Uterus (tissue), 2 donors: ENCODE measurements around the gene FGF14.

Source experiments
- POLR2A ChIP-seq, 2 donors: fragments of 450-650 bp; IDR thresholded peaks; one replicate each; pipeline ENCODE4 v1.6.1; 2016; ENCODE audit warnings: antibody characterized with exemption in 2 of 2, mild to moderate bottlenecking in 1 of 2, moderate library complexity in 1 of 2
- TF ChIP-seq, protein P1 (sequence below), 4 experiments: fragments of 200-600 bp in 2 of 4; fragments of 450-650 bp in 2 of 4; sonication (generic) in 2 of 4; IDR thresholded peaks; one replicate each; pipeline ENCODE4 v1.5.1; 2016 to 2019; ENCODE audit warnings: antibody characterized with exemption in 4 of 4, mild to moderate bottlenecking in 2 of 4, moderate library complexity in 1 of 4

GRCh38 chr13:101661839-101662238 lies 740.0 kb downstream of the FGF14 start:
- TF ChIP-seq, protein P1, sequence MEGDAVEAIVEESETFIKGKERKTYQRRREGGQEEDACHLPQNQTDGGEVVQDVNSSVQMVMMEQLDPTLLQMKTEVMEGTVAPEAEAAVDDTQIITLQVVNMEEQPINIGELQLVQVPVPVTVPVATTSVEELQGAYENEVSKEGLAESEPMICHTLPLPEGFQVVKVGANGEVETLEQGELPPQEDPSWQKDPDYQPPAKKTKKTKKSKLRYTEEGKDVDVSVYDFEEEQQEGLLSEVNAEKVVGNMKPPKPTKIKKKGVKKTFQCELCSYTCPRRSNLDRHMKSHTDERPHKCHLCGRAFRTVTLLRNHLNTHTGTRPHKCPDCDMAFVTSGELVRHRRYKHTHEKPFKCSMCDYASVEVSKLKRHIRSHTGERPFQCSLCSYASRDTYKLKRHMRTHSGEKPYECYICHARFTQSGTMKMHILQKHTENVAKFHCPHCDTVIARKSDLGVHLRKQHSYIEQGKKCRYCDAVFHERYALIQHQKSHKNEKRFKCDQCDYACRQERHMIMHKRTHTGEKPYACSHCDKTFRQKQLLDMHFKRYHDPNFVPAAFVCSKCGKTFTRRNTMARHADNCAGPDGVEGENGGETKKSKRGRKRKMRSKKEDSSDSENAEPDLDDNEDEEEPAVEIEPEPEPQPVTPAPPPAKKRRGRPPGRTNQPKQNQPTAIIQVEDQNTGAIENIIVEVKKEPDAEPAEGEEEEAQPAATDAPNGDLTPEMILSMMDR (IDR thresholded peaks at IDR 0.05) = no peak
- TF ChIP-seq POLR2A (IDR thresholded peaks at IDR 0.05) = no peak
